Renal pelvis (tissue), 12 donors: ENCODE measurements around the gene B4GAT1. TPM values are rescaled to one million over a fixed set of nuclear protein-coding genes. Genes with fewer than 3 reads are reported as not detected.
"Not testable (repeated sequence)": the region's sequence is repeated elsewhere in the genome, so short reads cannot be mapped to it uniquely, and the experiment has no call there.

Experiments used
- DNase-seq: peaks from one replicate; pipeline ENCODE4 v3.0.0-alpha.2; 2013
- long read RNA-seq, 16 experiments: transcript quantifications; one replicate each; lab custom pipeline, GENCODE V29; 2026
- polyA plus RNA-seq, 3 donors: library from polyadenylated mRNA; unstranded; fragments of 120-200 nt; gene quantifications; one replicate each; pipeline ENCODE4 v1.2.1, GENCODE V29; 2013; ENCODE audit not compliant: insufficient read length in 3 of 3

The B4GAT1 gene
- polyA plus RNA-seq: 10 to 100 TPM; 52.6 to 58.7 (median 56.2) TPM
- long read RNA-seq, donor 1, transcript B4GAT1-201 (2 exons, 2,072 nt): major isoform, 16 of 16 reads
- long read RNA-seq, donor 1, partial matches to known transcripts: 0 of 16 reads
- long read RNA-seq, donor 1, other reads (novel, unspliced or antisense): 0 of 16 reads
- long read RNA-seq, donor 2, transcript B4GAT1-201 (2 exons, 2,072 nt): major isoform, 32 of 32 reads
- long read RNA-seq, donor 2, partial matches to known transcripts: 0 of 32 reads
- long read RNA-seq, donor 2, other reads (novel, unspliced or antisense): 0 of 32 reads
- long read RNA-seq, donor 3, transcript B4GAT1-201 (2 exons, 2,072 nt): major isoform, 13 of 13 reads
- long read RNA-seq, donor 3, partial matches to known transcripts: 0 of 13 reads
- long read RNA-seq, donor 3, other reads (novel, unspliced or antisense): 0 of 13 reads
- long read RNA-seq, donor 4, transcript B4GAT1-201 (2 exons, 2,072 nt): major isoform, 54 of 54 reads
- long read RNA-seq, donor 4, partial matches to known transcripts: 0 of 54 reads
- long read RNA-seq, donor 4, other reads (novel, unspliced or antisense): 0 of 54 reads
- long read RNA-seq, donor 5, transcript B4GAT1-201 (2 exons, 2,072 nt): major isoform, 5 of 5 reads
- long read RNA-seq, donor 5, partial matches to known transcripts: 0 of 5 reads
- long read RNA-seq, donor 5, other reads (novel, unspliced or antisense): 0 of 5 reads
- long read RNA-seq, donor 6, transcript B4GAT1-201 (2 exons, 2,072 nt): major isoform, 21 of 21 reads
- long read RNA-seq, donor 6, partial matches to known transcripts: 0 of 21 reads
- long read RNA-seq, donor 6, other reads (novel, unspliced or antisense): 0 of 21 reads
- long read RNA-seq, donor 7, transcript B4GAT1-201 (2 exons, 2,072 nt): major isoform, 42 of 42 reads
- long read RNA-seq, donor 7, partial matches to known transcripts: 0 of 42 reads
- long read RNA-seq, donor 7, other reads (novel, unspliced or antisense): 0 of 42 reads
- long read RNA-seq, donor 8, transcript B4GAT1-201 (2 exons, 2,072 nt): major isoform, 11 of 11 reads
- long read RNA-seq, donor 8, partial matches to known transcripts: 0 of 11 reads
- long read RNA-seq, donor 8, other reads (novel, unspliced or antisense): 0 of 11 reads
- long read RNA-seq, donor 9, transcript B4GAT1-201 (2 exons, 2,072 nt): major isoform, 23 of 23 reads
- long read RNA-seq, donor 9, partial matches to known transcripts: 0 of 23 reads
- long read RNA-seq, donor 9, other reads (novel, unspliced or antisense): 0 of 23 reads
- long read RNA-seq, donor 10, transcript B4GAT1-201 (2 exons, 2,072 nt): major isoform, 24 of 24 reads
- long read RNA-seq, donor 10, partial matches to known transcripts: 0 of 24 reads
- long read RNA-seq, donor 10, other reads (novel, unspliced or antisense): 0 of 24 reads
- long read RNA-seq, donor 11, transcript B4GAT1-201 (2 exons, 2,072 nt): major isoform, 16 of 16 reads
- long read RNA-seq, donor 11, partial matches to known transcripts: 0 of 16 reads
- long read RNA-seq, donor 11, other reads (novel, unspliced or antisense): 0 of 16 reads
- long read RNA-seq, donor 12, transcript B4GAT1-201 (2 exons, 2,072 nt): major isoform, 37 of 37 reads
- long read RNA-seq, donor 12, partial matches to known transcripts: 0 of 37 reads
- long read RNA-seq, donor 12, other reads (novel, unspliced or antisense): 0 of 37 reads
- long read RNA-seq, donor 13, transcript B4GAT1-201 (2 exons, 2,072 nt): major isoform, 16 of 16 reads
- long read RNA-seq, donor 13, partial matches to known transcripts: 0 of 16 reads
- long read RNA-seq, donor 13, other reads (novel, unspliced or antisense): 0 of 16 reads
- long read RNA-seq, donor 14: 0 reads
- long read RNA-seq, donor 15, transcript B4GAT1-201 (2 exons, 2,072 nt): major isoform, 40 of 40 reads
- long read RNA-seq, donor 15, partial matches to known transcripts: 0 of 40 reads
- long read RNA-seq, donor 15, other reads (novel, unspliced or antisense): 0 of 40 reads
- long read RNA-seq, donor 16, transcript B4GAT1-201 (2 exons, 2,072 nt): major isoform, 23 of 23 reads
- long read RNA-seq, donor 16, partial matches to known transcripts: 0 of 23 reads
- long read RNA-seq, donor 16, other reads (novel, unspliced or antisense): 0 of 23 reads

DNA sequence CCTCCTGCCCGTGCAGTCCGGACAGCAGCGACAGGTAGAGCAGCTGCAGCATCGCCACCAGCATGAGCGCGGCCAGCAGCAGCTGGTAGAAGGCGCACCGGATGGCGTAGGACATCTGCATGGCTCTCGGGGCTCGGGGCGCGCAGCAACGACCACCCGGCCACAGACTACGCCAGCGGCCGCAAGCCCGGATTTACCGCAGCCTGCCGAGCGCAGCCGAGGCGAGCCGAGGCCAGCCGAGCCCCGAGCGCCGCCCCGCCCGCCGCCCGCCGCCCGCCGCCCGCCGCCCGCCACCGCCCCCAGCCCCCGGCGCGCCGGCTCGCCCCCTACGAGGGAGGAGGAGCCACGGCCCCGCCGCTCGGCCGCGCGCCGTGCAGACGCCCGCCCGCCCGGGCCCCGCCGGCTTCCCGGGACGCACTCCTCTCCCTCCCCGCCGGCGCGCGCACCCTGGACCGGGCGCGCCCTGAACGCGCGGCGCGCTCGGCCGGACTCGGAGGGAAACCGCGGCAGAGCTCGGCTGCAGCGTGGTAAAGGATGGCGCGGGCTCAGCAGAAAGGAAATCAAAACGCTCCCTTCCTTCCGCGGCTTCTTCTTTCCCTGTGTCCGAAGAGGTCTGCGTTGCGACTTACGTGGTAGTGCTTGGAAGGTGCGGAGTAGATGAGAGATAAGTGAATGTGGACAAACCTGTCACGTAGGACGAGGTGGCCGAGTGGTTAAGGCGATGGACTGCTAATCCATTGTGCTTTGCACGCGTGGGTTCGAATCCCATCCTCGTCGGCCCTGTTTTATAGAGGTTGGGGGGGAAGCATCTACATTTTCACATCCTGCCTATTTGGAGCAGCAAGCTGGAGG lies at the start of gene B4GAT1:
Gene B4GAT1 (minus strand): TSS at position 205 of the 852 bp plus-strand sequence. CDS start 84 bp downstream, at position 121.
- peak; percentile 92 for DNase-seq

GRCh38 chr11:66393954-66394353 lies 46.5 kb upstream of the B4GAT1 start:
- DNase-seq: no peak

GRCh38 chr11:66391322-66391721 lies 43.9 kb upstream of the B4GAT1 start:
- DNase-seq: no peak

DNA sequence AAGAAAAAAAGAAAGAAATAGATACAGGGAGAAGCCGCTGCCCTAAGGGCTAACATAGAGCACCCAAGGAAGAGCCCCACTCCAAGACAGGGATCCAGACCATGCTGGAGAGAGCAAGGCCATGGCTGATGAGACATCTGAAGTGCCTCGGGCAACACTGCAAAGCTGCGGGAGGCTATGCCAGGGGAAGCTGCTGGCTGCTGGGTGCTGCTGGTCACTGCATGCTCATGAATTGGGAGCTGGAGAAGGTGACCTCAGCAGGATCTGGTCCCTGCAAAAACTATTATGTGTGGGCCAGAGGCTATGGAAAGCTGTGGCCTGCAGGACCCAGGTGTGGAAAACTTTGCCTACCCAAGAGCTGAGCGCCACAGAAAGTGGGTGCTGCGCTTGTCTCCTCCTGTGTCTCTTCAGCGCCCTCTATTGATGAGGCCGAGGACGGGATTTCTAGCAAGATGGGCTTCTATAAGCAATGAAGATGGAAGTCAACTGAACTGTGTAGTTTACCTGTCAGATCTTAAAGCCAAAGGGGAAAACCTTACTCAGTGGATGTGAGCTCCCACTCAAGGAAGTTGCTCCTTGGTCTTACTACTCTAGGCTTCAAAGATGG lies 41.5 kb upstream of the B4GAT1 start:
- peak; percentile 57 for DNase-seq

DNA sequence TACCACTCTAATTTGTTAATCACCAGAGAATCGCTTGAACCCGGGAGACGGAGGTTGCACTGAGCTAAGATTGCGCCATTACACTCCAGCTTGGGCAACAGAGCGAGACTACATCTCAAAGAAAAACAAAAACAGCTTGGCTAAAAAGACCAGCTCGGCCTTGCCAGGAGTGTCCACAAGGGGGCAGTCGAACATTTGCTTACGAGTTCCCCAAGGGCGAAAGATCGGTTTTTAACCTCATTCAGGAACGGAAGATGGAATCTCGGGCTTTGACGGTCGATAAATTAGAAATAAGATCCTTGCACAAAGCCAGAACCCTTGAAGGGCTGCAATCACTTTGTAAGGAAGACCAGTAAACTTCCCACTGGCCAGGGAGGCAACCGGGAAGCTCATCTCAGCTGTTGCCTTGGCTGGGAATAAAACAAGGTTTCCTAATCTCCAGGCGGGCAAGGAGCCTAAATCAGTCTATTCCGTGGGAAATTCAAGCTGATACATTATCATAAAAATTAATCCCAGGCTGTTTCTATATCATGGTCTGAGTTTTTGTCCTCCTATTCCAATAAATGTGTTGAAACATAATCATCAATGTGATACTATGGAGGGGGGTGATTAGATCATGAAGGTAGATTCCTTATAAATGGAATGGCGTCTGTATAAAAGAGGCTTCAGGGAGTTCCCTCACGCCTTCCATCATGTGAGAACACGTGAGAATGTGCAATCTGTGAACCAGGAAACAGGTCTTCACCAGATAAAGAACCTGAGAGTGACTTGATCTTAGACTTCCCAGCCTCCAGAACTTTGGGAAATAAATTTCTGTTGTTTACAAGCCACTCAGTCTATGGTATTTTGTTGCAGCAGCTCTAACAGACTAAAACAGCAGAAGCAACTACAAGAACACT lies 39.0 kb upstream of the B4GAT1 start:
- peak; percentile 91 for DNase-seq

GRCh38 chr11:66384316-66384715 lies 36.9 kb upstream of the B4GAT1 start:
- DNase-seq: not testable (repeated sequence)

DNA sequence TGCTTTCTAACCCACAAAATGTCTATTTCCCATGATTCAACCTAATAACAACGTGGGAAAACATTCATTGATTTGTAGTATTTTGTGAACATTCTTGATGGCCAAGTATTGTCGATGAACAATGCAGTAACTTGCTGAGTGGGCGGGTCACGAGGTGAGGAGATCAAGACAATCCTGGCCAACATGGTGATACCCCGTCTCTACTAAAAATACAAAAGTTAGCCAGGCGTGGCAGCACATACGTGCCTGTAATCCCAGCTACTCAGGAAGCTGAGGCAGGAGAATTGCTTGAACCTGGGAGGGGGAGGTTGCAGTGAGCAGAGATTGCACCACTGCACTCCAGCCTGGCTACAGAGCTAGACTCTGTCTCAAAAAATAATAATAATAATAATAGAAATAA lies 32.8 kb upstream of the B4GAT1 start:
- not testable (repeated sequence) for DNase-seq

GRCh38 chr11:66373690-66374287 lies 26.4 kb upstream of the B4GAT1 start:
- not testable (repeated sequence) for DNase-seq

DNA sequence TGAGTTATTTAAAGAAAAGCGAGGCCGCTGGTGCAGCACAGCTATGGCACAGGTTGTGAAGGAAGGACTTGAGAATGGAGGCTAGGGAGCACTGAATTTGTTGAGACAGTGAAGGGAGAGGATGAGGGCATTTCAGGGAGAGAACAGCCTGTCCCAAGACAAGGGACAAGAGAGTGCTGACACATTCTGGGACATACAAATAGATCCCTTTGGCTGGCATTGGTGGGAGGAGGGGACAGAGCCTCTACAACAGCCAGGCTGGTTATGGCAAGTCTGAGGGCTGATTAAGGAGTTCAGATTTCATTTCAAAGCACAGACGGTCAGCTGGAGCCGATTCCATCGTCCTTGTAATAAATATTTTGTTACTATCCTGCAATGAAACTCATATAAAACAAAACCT lies 25.8 kb upstream of the B4GAT1 start:
- no peak for DNase-seq

GRCh38 chr11:66371627-66372415 lies 24.4 kb upstream of the B4GAT1 start, which contains the start of gene SLC29A2:
Gene SLC29A2 (minus strand): TSS chr11:66371760. CDS start chr11:66371591, 169 bp downstream.
- DNase-seq: peak; percentile 84

GRCh38 chr11:66369073-66369894 lies 21.9 kb upstream of the B4GAT1 start:
- no peak for DNase-seq

DNA sequence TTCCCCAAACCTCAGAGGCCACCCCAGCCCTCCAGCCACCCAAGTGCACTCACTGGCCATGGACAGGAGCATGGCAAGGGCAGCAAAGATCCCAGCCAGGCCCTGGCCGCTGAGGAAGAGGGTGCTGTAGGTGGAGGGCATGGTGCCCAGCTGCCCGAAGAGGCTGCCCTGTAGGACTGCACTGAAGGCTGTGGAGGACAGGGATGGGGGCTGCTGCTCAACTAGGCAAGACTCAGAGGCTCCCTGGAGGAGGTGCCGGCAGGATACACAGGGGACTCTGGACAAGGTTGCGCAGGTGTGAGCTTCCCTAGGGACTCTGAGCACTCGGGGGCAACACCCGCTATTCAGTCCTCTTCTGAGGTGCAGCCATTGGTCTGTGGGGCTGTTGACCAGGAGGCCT lies 21.1 kb upstream of the B4GAT1 start:
- no peak for DNase-seq

DNA sequence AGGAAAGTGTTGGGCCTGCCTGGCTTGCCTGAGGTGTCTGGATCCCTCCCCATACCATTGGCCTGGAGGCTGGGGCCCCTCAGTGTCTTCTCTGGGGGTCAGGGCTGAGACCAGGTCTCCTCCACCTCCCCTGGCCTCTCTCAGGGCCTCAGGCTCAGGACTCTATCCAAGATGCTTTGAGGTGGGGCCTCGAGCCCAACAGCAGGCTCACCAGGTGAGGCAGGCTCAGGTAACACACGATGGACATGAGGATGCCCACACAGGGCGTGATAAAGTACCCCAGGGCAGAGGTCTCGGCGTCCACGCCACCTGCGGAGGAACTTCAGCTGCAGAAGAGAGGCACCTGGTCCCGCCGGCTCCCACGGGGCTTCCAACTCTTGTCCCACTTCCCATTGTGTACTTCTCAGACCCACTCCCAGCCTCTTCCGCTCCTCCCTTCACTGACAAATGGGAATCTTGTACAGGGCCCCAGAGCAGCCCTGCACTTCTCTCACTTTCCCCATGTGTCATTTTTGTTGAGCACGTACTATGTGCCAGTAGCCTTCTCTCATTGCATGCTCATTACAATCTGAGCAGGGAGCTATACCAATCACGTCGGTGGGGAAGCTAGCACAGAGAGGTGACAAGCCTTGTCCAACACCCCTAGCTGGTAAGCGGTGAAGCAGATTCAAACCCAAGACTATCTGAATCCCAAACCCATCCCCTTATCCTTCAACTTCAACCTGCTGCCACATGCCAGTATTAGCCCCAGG lies 20.3 kb upstream of the B4GAT1 start:
- no peak for DNase-seq

DNA sequence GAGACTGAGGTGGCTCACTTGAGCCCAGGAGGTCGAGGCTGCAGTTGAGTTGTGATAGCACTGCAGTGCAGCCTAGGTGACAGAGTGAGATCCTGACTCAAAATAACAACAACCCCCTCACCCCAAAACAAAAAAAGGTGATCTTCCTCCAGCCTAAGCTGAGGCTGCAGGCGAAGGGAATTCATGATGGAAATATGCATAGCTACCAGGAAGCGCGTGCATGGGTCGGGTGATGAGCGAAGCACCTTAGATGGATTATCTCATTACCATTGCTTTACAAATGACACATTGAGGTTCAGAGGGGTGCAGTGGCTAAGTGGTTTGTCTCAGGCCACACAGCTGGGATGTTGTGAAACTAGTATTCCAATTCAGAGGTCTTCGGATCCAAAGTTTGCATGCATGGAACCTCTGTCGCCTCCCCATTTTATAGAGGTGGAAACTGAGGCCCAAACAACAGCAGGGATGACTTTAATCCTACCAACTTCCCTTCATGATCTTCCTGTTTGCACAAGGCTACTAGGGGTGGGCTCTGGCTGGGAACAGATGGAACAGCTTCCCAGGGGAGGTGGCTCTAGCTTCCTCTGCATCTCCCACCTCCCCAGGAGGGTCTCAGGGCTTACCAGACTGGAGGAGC lies 19.5 kb upstream of the B4GAT1 start:
- no peak for DNase-seq
